ENCODE results near the gene RPL38. TPM values are rescaled to one million over a fixed set of nuclear protein-coding genes. Genes with fewer than 3 reads are reported as not detected.

RPL38 gene
- total and polyA plus RNA-seq, 2 experiments from 2014 or later, result 176 to 986 TPM

DNA sequence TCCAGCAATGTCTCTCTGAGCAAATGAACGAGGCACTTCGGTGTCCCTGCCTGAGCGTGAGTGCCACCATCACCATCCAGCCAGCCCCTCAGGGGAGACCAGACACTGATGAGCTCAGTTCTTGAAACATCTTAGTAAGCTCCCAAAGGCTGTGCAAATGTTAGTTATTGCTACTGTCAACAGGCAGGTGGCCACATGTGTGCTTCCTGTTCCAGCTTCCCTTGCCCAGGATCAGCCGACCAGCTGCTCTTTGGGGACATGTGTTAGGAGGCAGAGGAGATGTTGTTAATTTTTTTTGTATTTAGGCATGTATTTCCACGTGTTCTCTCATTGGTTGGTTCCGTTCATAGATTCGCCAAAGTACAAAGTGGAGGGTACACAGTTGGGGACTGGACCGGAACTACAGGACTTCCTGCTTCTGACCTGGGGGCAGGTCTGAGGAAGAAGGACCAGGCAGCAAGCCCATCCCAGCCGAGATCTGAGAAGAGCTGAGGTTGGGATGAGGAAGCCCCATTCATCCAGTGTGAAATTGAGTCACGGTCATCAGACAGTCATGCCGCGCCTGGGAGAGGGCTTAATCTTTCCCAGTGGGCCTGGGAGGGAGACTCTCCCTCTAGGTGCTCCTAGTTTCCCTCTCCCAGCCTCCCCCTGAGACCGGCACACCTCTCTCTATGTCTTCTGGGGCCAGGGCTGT is 13.7 kb downstream of the RPL38 start:
- Histone ChIP-seq H3K4me3 (no peak overlapping the region), H3K4me1 (ENCODE audit: insufficient read depth) (peaks cover 6% of the 10 kb centered on the region), H3K9ac (no peak overlapping the region), H3K27me3 (replicated peaks; ENCODE audit: insufficient read depth) (no peaks in the 10 kb centered on the region), H3K79me2 (ENCODE audit: insufficient read depth) (no peaks in the 10 kb centered on the region), H3K9me3 (ENCODE audit: low read depth) (no peaks in the 10 kb centered on the region), H3K27ac (no peak overlapping the region), H3K36me3 (ENCODE audit: low read depth) (no peaks in the 10 kb centered on the region), H2AFZ (no peak overlapping the region), H3K9me2 (ENCODE audit: insufficient read depth) (no peaks in the 10 kb centered on the region), H3F3A (ENCODE audit: insufficient read depth) (0 out of 2 replicates have a peak, but pooled peaks cover under 1% of the 10 kb centered on the region), H3K4me2 (ENCODE audit: unreplicated experiment) (no peak overlapping the region), H4K20me1 (ENCODE audit: insufficient read depth) (no peaks in the 10 kb centered on the region)
- DNase-seq, result no peak
- in situ Hi-C loops (cut with MboI), result no loop called here
- WGBS, 2 experiments (ENCODE audit: low coverage in 1 of 2, low lambda C conversion rate in 2 of 2, missing lambda C conversion rate in 2 of 2), result 74 to 79% methylated on average over 13 of the region's 13 CpGs
- TF ChIP-seq EZH2phosphoT487 (IDR thresholded peaks at IDR 0.05; ENCODE audit: insufficient read depth, low read depth) (no peak), EZH2 (IDR thresholded peaks at IDR 0.05; ENCODE audit: insufficient read depth, poor library complexity, severe bottlenecking) (no peak)

- in situ Hi-C loops (cut with MboI), result no loop called here
- no peaks in the 10 kb centered on the region for H4K20me1 ChIP-seq (ENCODE audit: insufficient read depth)
- H3K27me3 ChIP-seq (replicated peaks; ENCODE audit: insufficient read depth), result no peaks in the 10 kb centered on the region
- H3K9ac ChIP-seq, result no peak overlapping the region
- H3K9me2 ChIP-seq (ENCODE audit: insufficient read depth), result no peaks in the 10 kb centered on the region
- no peak overlapping the region for H3K4me3 ChIP-seq
- H3K9me3 ChIP-seq (ENCODE audit: low read depth), result no peaks in the 10 kb centered on the region
- H3K36me3 ChIP-seq (ENCODE audit: low read depth), result no peaks in the 10 kb centered on the region
- TF ChIP-seq EZH2phosphoT487 (IDR thresholded peaks at IDR 0.05; ENCODE audit: insufficient read depth, low read depth), result no peak
- no peak for TF ChIP-seq EZH2 (IDR thresholded peaks at IDR 0.05; ENCODE audit: insufficient read depth, poor library complexity, severe bottlenecking)
- no peak for DNase-seq
- H3F3A ChIP-seq (ENCODE audit: insufficient read depth), result no peaks in the 10 kb centered on the region
- no peaks in the 10 kb centered on the region for H3K79me2 ChIP-seq (ENCODE audit: insufficient read depth)
- no peak overlapping the region for H3K4me2 ChIP-seq (ENCODE audit: unreplicated experiment)
- H3K27ac ChIP-seq, result no peak overlapping the region
- WGBS, 2 experiments (ENCODE audit: low coverage in 1 of 2, low lambda C conversion rate in 2 of 2, missing lambda C conversion rate in 2 of 2), result 42 to 69% methylated on average over 2 of the region's 2 CpGs
- no peak overlapping the region for H2AFZ ChIP-seq
- H3K4me1 ChIP-seq (ENCODE audit: insufficient read depth), result no peaks in the 10 kb centered on the region
Measured at GRCh38 chr17:74217888-74218287, 14.4 kb downstream of the RPL38 start.

GRCh38 chr17:74218436-74218835 is 15.0 kb downstream of the RPL38 start:
- H3F3A ChIP-seq (ENCODE audit: insufficient read depth), result no peaks in the 10 kb centered on the region
- TF ChIP-seq EZH2phosphoT487 (IDR thresholded peaks at IDR 0.05; ENCODE audit: insufficient read depth, low read depth) (no peak), EZH2 (IDR thresholded peaks at IDR 0.05; ENCODE audit: insufficient read depth, poor library complexity, severe bottlenecking) (no peak)
- no peaks in the 10 kb centered on the region for H4K20me1 ChIP-seq (ENCODE audit: insufficient read depth)
- H3K79me2 ChIP-seq (ENCODE audit: insufficient read depth), result no peaks in the 10 kb centered on the region
- no peaks in the 10 kb centered on the region for H3K36me3 ChIP-seq (ENCODE audit: low read depth)
- no peak overlapping the region for H3K27ac ChIP-seq
- H3K9ac ChIP-seq, result no peak overlapping the region
- no peak overlapping the region for H2AFZ ChIP-seq
- DNase-seq, result no peak
- H3K4me1 ChIP-seq (ENCODE audit: insufficient read depth), result no peaks in the 10 kb centered on the region
- no peaks in the 10 kb centered on the region for H3K27me3 ChIP-seq (replicated peaks; ENCODE audit: insufficient read depth)
- no peaks in the 10 kb centered on the region for H3K9me3 ChIP-seq (ENCODE audit: low read depth)
- in situ Hi-C loops (cut with MboI), result no loop called here
- H3K4me2 ChIP-seq (ENCODE audit: unreplicated experiment), result no peak overlapping the region
- no peak overlapping the region for H3K4me3 ChIP-seq
- no peaks in the 10 kb centered on the region for H3K9me2 ChIP-seq (ENCODE audit: insufficient read depth)
- 5 to 12% methylated on average over 6 to 8 of the region's 8 CpGs for WGBS, 2 experiments (ENCODE audit: low coverage in 1 of 2, low lambda C conversion rate in 2 of 2, missing lambda C conversion rate in 2 of 2)

DNA sequence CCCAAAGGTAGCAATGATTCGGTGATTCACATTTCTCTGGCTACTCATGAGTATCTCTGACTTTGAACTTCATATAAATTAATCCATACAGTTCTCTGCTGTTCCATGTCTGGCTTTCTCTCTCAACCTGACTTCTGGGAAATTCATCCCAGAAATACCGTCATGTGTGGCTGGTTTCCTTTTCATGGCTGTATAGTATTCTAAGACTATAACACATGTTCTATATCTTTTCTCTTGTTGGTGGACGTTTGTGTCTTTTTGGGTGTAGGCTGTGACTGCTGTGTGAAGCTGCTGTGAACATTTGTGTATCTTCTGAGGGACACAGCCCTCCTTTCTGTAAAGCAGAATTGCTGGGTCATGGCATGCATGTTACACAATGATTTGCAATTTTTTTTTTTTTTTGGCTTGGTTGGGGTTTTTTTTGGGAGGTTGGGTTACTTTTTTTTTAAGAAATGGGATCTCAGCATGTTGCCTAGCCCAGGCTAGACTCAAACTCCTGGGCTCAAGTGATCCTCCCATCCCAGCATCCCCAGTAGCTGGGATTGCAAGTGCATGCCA is 16.2 kb downstream of the RPL38 start:
- Histone ChIP-seq H3K36me3 (ENCODE audit: low read depth) (no peaks in the 10 kb centered on the region), H3K9me3 (ENCODE audit: low read depth) (no peaks in the 10 kb centered on the region), H3K4me1 (ENCODE audit: insufficient read depth) (no peaks in the 10 kb centered on the region), H3K4me3 (no peak overlapping the region), H2AFZ (no peak overlapping the region), H3K9ac (no peak overlapping the region), H3K27me3 (replicated peaks; ENCODE audit: insufficient read depth) (no peaks in the 10 kb centered on the region), H3F3A (ENCODE audit: insufficient read depth) (no peaks in the 10 kb centered on the region), H4K20me1 (ENCODE audit: insufficient read depth) (no peaks in the 10 kb centered on the region), H3K9me2 (ENCODE audit: insufficient read depth) (no peaks in the 10 kb centered on the region), H3K27ac (no peak overlapping the region), H3K4me2 (ENCODE audit: unreplicated experiment) (no peak overlapping the region), H3K79me2 (ENCODE audit: insufficient read depth) (no peaks in the 10 kb centered on the region)
- 75 to 76% methylated on average over 3 of the region's 3 CpGs for WGBS, 2 experiments (ENCODE audit: low coverage in 1 of 2, low lambda C conversion rate in 2 of 2, missing lambda C conversion rate in 2 of 2)
- in situ Hi-C loops (cut with MboI), result no loop called here
- no peak for TF ChIP-seq EZH2phosphoT487 (IDR thresholded peaks at IDR 0.05; ENCODE audit: insufficient read depth, low read depth)
- no peak for TF ChIP-seq EZH2 (IDR thresholded peaks at IDR 0.05; ENCODE audit: insufficient read depth, poor library complexity, severe bottlenecking)
- DNase-seq, result no peak
